ENCODE results near the gene KRCC1. TPM values are rescaled to one million over a fixed set of nuclear protein-coding genes. Genes with fewer than 3 reads are reported as not detected.

Gene KRCC1
- total and polyA plus RNA-seq, 9 of the 15 experiments (the other 6 are each of a cell fraction or from before 2014, with no cell fraction given), result 1.9 to 6.0 (median 2.2) TPM

DNA sequence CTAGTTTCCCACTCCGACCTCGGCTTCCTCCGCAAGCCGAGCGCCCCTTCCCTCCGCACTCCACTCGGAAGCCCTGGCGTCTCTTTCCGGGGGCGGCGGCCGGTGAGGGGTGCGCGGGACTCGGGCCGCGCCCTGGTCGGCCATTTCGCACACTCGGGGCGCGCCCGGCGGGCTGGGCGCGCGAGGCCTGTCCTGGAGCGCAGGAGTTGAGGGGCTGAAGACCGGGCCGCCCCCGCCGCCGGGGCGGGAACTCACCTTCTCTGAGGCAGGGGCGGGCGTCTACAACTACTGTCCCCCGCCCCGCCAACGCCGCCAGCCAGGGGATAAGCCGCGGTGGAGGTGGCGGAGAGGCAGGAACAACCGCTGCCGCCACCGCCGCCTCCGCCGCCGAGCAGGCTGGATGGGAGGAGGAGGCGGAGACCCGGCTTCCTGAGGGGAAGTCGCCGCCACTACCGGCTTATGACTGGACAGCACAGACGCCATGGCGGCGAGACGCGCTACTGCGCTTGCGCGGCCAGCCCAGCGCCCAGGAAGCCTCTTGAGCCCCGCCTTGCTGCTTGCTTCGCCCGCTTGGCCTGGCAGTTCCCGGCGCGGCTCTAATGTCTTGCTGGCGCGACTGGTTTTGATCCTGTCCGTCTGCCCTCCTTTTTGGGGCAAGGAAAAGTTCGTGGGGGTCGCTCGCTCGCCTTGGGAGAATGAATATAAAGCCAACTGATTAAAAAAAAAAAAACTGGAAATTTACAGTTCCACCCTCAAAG is at the start of gene KRCC1 (continued):
- peak in 1 of 2 experiments; percentile 66; a peak in 2 of 4 replicates for TF ChIP-seq TEAD1 (CRISPR knock-in tag; IDR thresholded peaks at IDR 0.05)
- TF ChIP-seq TRIM24 (IDR thresholded peaks at IDR 0.05), result no peak
- no peak for TF ChIP-seq NR1H2 (CRISPR knock-in tag; IDR thresholded peaks at IDR 0.05)
- TF ChIP-seq, protein P1, sequence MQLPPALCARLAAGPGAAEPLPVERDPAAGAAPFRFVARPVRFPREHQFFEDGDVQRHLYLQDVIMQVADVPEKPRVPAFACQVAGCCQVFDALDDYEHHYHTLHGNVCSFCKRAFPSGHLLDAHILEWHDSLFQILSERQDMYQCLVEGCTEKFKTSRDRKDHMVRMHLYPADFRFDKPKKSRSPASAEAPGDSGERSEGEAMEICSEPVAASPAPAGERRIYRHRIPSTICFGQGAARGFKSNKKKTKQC (CRISPR knock-in tag; IDR thresholded peaks at IDR 0.05), result no peak
- no peak for TF ChIP-seq POLR3A (IDR thresholded peaks at IDR 0.05; ENCODE audit: borderline replicate concordance, extremely low read depth, insufficient read depth, insufficient read length)
- TF ChIP-seq, protein P2, sequence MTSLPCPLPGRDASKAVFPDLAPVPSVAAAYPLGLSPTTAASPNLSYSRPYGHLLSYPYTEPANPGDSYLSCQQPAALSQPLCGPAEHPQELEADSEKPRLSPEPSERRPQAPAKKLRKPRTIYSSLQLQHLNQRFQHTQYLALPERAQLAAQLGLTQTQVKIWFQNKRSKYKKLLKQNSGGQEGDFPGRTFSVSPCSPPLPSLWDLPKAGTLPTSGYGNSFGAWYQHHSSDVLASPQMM (CRISPR knock-in tag; IDR thresholded peaks at IDR 0.05), result no peak
- TF ChIP-seq NR2F6 (CRISPR knock-in tag; IDR thresholded peaks at IDR 0.05), result no peak
- TF ChIP-seq, protein P3, sequence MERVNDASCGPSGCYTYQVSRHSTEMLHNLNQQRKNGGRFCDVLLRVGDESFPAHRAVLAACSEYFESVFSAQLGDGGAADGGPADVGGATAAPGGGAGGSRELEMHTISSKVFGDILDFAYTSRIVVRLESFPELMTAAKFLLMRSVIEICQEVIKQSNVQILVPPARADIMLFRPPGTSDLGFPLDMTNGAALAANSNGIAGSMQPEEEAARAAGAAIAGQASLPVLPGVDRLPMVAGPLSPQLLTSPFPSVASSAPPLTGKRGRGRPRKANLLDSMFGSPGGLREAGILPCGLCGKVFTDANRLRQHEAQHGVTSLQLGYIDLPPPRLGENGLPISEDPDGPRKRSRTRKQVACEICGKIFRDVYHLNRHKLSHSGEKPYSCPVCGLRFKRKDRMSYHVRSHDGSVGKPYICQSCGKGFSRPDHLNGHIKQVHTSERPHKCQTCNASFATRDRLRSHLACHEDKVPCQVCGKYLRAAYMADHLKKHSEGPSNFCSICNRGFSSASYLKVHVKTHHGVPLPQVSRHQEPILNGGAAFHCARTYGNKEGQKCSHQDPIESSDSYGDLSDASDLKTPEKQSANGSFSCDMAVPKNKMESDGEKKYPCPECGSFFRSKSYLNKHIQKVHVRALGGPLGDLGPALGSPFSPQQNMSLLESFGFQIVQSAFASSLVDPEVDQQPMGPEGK (CRISPR knock-in tag; IDR thresholded peaks at IDR 0.05; ENCODE audit: borderline replicate concordance), result no peak
- TF ChIP-seq ZNF668 (CRISPR knock-in tag; IDR thresholded peaks at IDR 0.05), result no peak
- TF ChIP-seq BRD4 (IDR thresholded peaks at IDR 0.05), result peak; percentile 90
- TF ChIP-seq ARID2 (IDR thresholded peaks at IDR 0.05), result no peak
- no peak for TF ChIP-seq TCF7 (IDR thresholded peaks at IDR 0.05; ENCODE audit: borderline replicate concordance)
- no peak for TF ChIP-seq SREBF2 (CRISPR knock-in tag; IDR thresholded peaks at IDR 0.05)
- TF ChIP-seq CREB1 (IDR thresholded peaks at IDR 0.05), result peak; percentile 14; the same call in 1 of the 2 replicates
- 0 out of 2 replicates have a peak, but pooled peaks have one; percentile 33 for TF ChIP-seq CREB1 (CRISPR knock-in tag; IDR thresholded peaks at IDR 0.05)
- TF ChIP-seq GATAD2B (IDR thresholded peaks at IDR 0.05; ENCODE audit: borderline replicate concordance), result peak; percentile 58; the same call in 1 of the 2 replicates
- TF ChIP-seq ZFPM2 (CRISPR knock-in tag; IDR thresholded peaks at IDR 0.05), result no peak
- no peak for TF ChIP-seq HDGF (IDR thresholded peaks at IDR 0.05)
- TF ChIP-seq TAF9B (IDR thresholded peaks at IDR 0.05; ENCODE audit: partially characterized antibody), result peak; percentile 58
- no peak for TF ChIP-seq SAP30 (IDR thresholded peaks at IDR 0.05; ENCODE audit: borderline replicate concordance, insufficient read depth, low read depth, low read length, poor library complexity, severe bottlenecking)
- no peak for TF ChIP-seq ZNF717 (CRISPR knock-in tag; IDR thresholded peaks at IDR 0.05)
- TF ChIP-seq ZNF311 (CRISPR knock-in tag; IDR thresholded peaks at IDR 0.05), result no peak
- no peak for TF ChIP-seq NCOR1 (IDR thresholded peaks at IDR 0.05)
- no peak for TF ChIP-seq SP2 (IDR thresholded peaks at IDR 0.05; ENCODE audit: extremely low read depth, low read depth, low read length, poor library complexity, severe bottlenecking)
- TF ChIP-seq ZNF384 (IDR thresholded peaks at IDR 0.05; ENCODE audit: low read depth, low read length), result no peak
- peak; percentile 67 for TF ChIP-seq ATF7 (IDR thresholded peaks at IDR 0.05)
